Stimulated activated CD4-positive, alpha-beta T cell treated with anti-CD3 and anti-CD28 coated beads, Interleukin-1b, Interleukin-23, amount 100 ng/mL, for 1 hour (primary cell): ENCODE measurements around the gene ZBTB37.
"Not testable (repeated sequence)": the region's sequence is repeated elsewhere in the genome, so short reads cannot be mapped to it uniquely, and the experiment has no call there.

ENCODE experiments used
- DNase-seq, 2 donors: peaks; one replicate each; pipeline ENCODE4 v3.0.0-alpha.2; 2020; ENCODE audit warnings: low read depth in 2 of 2

The ZBTB37 gene

GRCh38 chr1:173865468-173866164 is 2.6 kb upstream of the ZBTB37 start:
- no peak for DNase-seq

GRCh38 chr1:173866413-173867115 is 1.6 kb upstream of the ZBTB37 start:
- DNase-seq = no peak

GRCh38 chr1:173867141-173867752 is 933 bp upstream of the ZBTB37 start:
- DNase-seq = no peak

- DNase-seq = peak; percentile 99
Observed at GRCh38 chr1:173867753-173868265, 371 bp upstream of the ZBTB37 start, which contains the start of gene GAS5. GAS5 (minus strand) TSS chr1:173867989.

GRCh38 chr1:173869021-173869359 is 810 bp downstream of the ZBTB37 start:
- DNase-seq = no peak

- no peak for DNase-seq
Observed at GRCh38 chr1:173870252-173871075, 2.3 kb downstream of the ZBTB37 start.

- DNase-seq = no peak
Observed at GRCh38 chr1:173871091-173871490, 2.9 kb downstream of the ZBTB37 start.

- DNase-seq = no peak
Observed at GRCh38 chr1:173871500-173871899, 3.3 kb downstream of the ZBTB37 start.

- DNase-seq = no peak
Observed at GRCh38 chr1:173876732-173877131, 8.6 kb downstream of the ZBTB37 start.

- no peak for DNase-seq
Observed at GRCh38 chr1:173878251-173878650, 10.1 kb downstream of the ZBTB37 start.

- DNase-seq = not testable (repeated sequence)
Observed at GRCh38 chr1:173881117-173881516, 12.9 kb downstream of the ZBTB37 start.

GRCh38 chr1:173884701-173885100 is 16.5 kb downstream of the ZBTB37 start:
- no peak for DNase-seq

- DNase-seq = no peak
Observed at GRCh38 chr1:173886746-173887611, 18.8 kb downstream of the ZBTB37 start.

- DNase-seq = no peak
Observed at GRCh38 chr1:173887627-173888026, 19.4 kb downstream of the ZBTB37 start.

GRCh38 chr1:173888749-173889148 is 20.6 kb downstream of the ZBTB37 start:
- no peak for DNase-seq

- DNase-seq = no peak
Observed at GRCh38 chr1:173889885-173890284, 21.7 kb downstream of the ZBTB37 start.

GRCh38 chr1:173893611-173894010 is 25.4 kb downstream of the ZBTB37 start:
- no peak for DNase-seq

GRCh38 chr1:173894189-173894588 is 26.0 kb downstream of the ZBTB37 start:
- DNase-seq = no peak

GRCh38 chr1:173900427-173900826 is 32.2 kb downstream of the ZBTB37 start:
- DNase-seq = no peak

- DNase-seq = no peak
Observed at GRCh38 chr1:173900992-173901391, 32.8 kb downstream of the ZBTB37 start.
